Endothelial cell (in vitro differentiated cells): Measurements from ENCODE around the gene GRAMD1B. TPM values are rescaled to one million over a fixed set of nuclear protein-coding genes. Genes with fewer than 3 reads are reported as not detected.
A peak's percentile ranks its signal among the peaks of the same experiment; 100 is the strongest.

ENCODE experiments used
- DNase-seq: peaks from one replicate; pipeline ENCODE4 v3.0.0; 2021; ENCODE audit warnings: low spot score
- H3K27ac Mint-ChIP-seq: one replicate; pipeline ENCODE4 v1.8.0; 2021; ENCODE audit warnings: mixed read lengths, inconsistent platforms; ENCODE audit not compliant: unreplicated experiment
- H3K27me3 Mint-ChIP-seq: one replicate; pipeline ENCODE4 v1.8.0; 2021; ENCODE audit warnings: mild to moderate bottlenecking, moderate library complexity, mixed read lengths, inconsistent platforms; ENCODE audit not compliant: unreplicated experiment
- H3K36me3 Mint-ChIP-seq: one replicate; pipeline ENCODE4 v1.8.0; 2021; ENCODE audit warnings: mild to moderate bottlenecking, low read depth, mixed read lengths, inconsistent platforms; ENCODE audit not compliant: unreplicated experiment
- H3K4me1 Mint-ChIP-seq: one replicate; pipeline ENCODE4 v1.8.0; 2021; ENCODE audit warnings: mild to moderate bottlenecking, mixed read lengths, inconsistent platforms; ENCODE audit not compliant: unreplicated experiment
- H3K4me3 Mint-ChIP-seq: one replicate; pipeline ENCODE4 v1.8.0; 2021; ENCODE audit warnings: mild to moderate bottlenecking, mixed read lengths, inconsistent platforms; ENCODE audit not compliant: unreplicated experiment
- H3K9me3 Mint-ChIP-seq: one replicate; pipeline ENCODE4 v1.8.0; 2021; ENCODE audit warnings: mixed read lengths, inconsistent platforms; ENCODE audit not compliant: unreplicated experiment
- CTCF ChIP-seq: fragments of 200-600 bp; sonication (generic); IDR thresholded peaks from one replicate; pipeline ENCODE4 v1.5.0; 2021; ENCODE audit warnings: antibody characterized with exemption; ENCODE audit not compliant: unreplicated experiment
- total RNA-seq: library from RNA; stranded (reverse); fragmentation: NEBNext Ultra II Directional; extraction: Animal tissue kit (Norgen Biotek cat#: 25700); gene quantifications from one replicate; pipeline ENCODE4 v1.2.1, GENCODE V29; 2021; ENCODE audit not compliant: unreplicated experiment

GRAMD1B gene
- total RNA-seq, 1 donor from 2014 or later: 49.6 TPM

DNA sequence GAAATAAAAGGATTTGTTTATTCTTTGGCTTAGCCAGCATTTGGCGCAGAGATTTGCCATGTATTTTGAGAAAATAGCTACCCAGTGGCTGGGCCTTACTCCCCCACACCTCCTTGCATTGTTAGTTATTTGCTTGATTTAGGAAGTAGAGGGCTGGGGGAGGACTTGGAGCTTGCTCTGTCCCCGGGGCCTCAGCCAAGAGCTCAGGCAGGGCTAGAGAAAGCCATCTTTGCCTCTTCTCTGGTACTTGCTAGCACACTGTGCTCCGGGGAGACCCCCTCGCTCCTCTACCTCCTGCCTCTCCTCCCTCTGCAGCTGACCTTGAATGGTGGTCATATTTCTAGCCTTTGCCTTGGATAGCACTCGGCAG is 131.3 kb downstream of the GRAMD1B start:
- H3K4me3 Mint-ChIP-seq: no peak overlapping the region
- peaks cover 53% of the 10 kb centered on the region for H3K4me1 Mint-ChIP-seq
- H3K36me3 Mint-ChIP-seq: no peaks in the 10 kb centered on the region
- no peak overlapping the region for H3K27ac Mint-ChIP-seq
- no peak for TF ChIP-seq CTCF
- no peak for DNase-seq
- H3K27me3 Mint-ChIP-seq: peaks cover 7% of the 10 kb centered on the region
- no peaks in the 10 kb centered on the region for H3K9me3 Mint-ChIP-seq

- H3K36me3 Mint-ChIP-seq: no peaks in the 10 kb centered on the region
- no peaks in the 10 kb centered on the region for H3K9me3 Mint-ChIP-seq
- H3K4me1 Mint-ChIP-seq: peaks cover 56% of the 10 kb centered on the region
- H3K27me3 Mint-ChIP-seq: peaks cover 7% of the 10 kb centered on the region
- TF ChIP-seq CTCF: no peak
- H3K4me3 Mint-ChIP-seq: no peak overlapping the region
- no peak for DNase-seq
- H3K27ac Mint-ChIP-seq: no peak overlapping the region
These were observed 132.1 kb downstream of the GRAMD1B start for GRCh38 chr11:123562158-123562557.

DNA sequence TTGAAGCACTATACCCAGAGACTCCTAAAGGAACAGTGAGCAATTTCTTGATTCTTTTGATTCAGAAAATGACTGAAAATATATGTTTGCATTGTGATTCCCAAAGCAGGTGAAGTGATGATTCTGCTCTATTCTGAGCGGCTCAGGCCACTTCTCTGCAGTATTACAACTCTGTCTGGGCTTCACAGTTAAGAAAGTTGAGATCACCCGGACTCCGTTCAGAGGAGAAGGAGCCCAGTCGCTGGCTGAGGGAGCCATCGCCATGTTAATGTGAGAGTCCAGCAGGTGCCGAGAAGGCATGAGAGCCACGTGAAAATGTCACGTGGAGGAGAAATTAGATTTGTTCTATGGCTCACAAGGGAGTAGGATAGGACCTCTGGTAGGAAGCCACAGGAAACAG is 132.8 kb downstream of the GRAMD1B start:
- no peak for DNase-seq
- Mint-ChIP-seq H3K36me3 (no peaks in the 10 kb centered on the region), H3K27ac (no peak overlapping the region), H3K4me1 (peaks cover 62% of the 10 kb centered on the region), H3K4me3 (no peak overlapping the region), H3K27me3 (peaks cover 7% of the 10 kb centered on the region), H3K9me3 (no peaks in the 10 kb centered on the region)
- TF ChIP-seq CTCF: no peak

- Mint-ChIP-seq H3K27me3 (peaks cover 8% of the 10 kb centered on the region), H3K27ac (no peak overlapping the region), H3K9me3 (no peaks in the 10 kb centered on the region), H3K36me3 (no peaks in the 10 kb centered on the region), H3K4me3 (no peak overlapping the region), H3K4me1 (peaks cover 57% of the 10 kb centered on the region)
- TF ChIP-seq CTCF: no peak
- DNase-seq: no peak
These were observed 134.2 kb downstream of the GRAMD1B start for GRCh38 chr11:123564221-123564620.

GRCh38 chr11:123566852-123567251 is 136.8 kb downstream of the GRAMD1B start:
- Mint-ChIP-seq H3K4me1 (peaks cover 46% of the 10 kb centered on the region), H3K27ac (peak overlapping the region; percentile 34), H3K27me3 (peaks cover 7% of the 10 kb centered on the region), H3K36me3 (no peaks in the 10 kb centered on the region), H3K4me3 (no peak overlapping the region), H3K9me3 (no peaks in the 10 kb centered on the region)
- TF ChIP-seq CTCF: no peak
- no peak for DNase-seq
